ENCODE measurements around the gene TRIM31.

DNA sequence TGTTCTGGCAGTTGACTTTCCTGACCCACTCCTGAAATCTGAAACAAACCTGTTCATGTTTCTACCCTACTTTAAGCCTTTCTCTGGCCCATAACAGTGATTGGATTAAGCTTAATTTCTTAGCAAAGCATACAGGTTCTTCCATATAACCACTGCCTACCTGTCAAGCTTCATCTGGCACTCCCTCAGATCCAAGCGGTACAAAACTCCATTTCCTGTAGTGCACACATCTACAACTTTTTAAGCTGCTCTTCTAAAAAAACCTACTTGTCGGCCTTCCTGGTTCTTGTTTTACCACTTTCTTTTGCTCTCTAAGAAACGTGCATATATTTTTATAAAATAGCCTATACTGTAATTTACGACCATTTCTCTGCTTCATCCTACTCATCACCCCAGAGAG is 46.8 kb downstream of the TRIM31 start:
- TF ChIP-seq CTCF (conservative IDR thresholded peaks at IDR 0.05; ENCODE audit: low read depth, low read length): no peak
- TF ChIP-seq POLR2A (IDR thresholded peaks at IDR 0.05; ENCODE audit: low read depth, low read length): no peak
